A549 (cell line): ENCODE data around the gene TIAM2. TPM values are rescaled to one million over a fixed set of nuclear protein-coding genes. Genes with fewer than 3 reads are reported as not detected.

ENCODE experiments used
- ATAC-seq, 2 experiments: fragments of 200-7000 bp in 1 of 2; fragments of >200 bp in 1 of 2; cut with Nextera tagmentation in 1 of 2; cut with Tn5 transposase in 1 of 2; 3 replicates each; pipeline versions ENCODE4 v1.8.0 to v1.9.1; 2018 to 2020; ENCODE audit warnings: mild to moderate bottlenecking in 1 of 2, moderate library complexity in 1 of 2
- CTCF ChIA-PET: fragments of 300-600 bp; sonication (Branson Sonifier 250); formaldehyde crosslinking; extraction: SDS; loops from one replicate; lab custom pipeline; 2021; ENCODE audit warnings: antibody characterized with exemption, inconsistent platforms; lab: Yijun Ruan, JAX
- POLR2A ChIA-PET: fragments of 350-600 bp; formaldehyde crosslinking; extraction: SDS; loops from one replicate; lab custom pipeline; 2021; ENCODE audit warnings: antibody characterized with exemption, inconsistent platforms; lab: Yijun Ruan, JAX
- DNase-seq, 2 experiments: peaks; one replicate each; pipeline versions ENCODE4 v3.0.0 to v3.0.0-alpha.2; 2011 to 2016; ENCODE audit warnings: low read depth in 1 of 2, low spot score in 1 of 2
- FAIRE-seq: peaks from 2 replicates; lab custom pipeline; 2011; peaks lifted over from hg19 to GRCh38; lab: Jason Lieb, UNC
- H3K27ac ChIP-seq, 2 experiments: fragments of >200 bp; sonication (Bioruptor Twin); formaldehyde crosslinking; 3 replicates each; pipeline ENCODE4 v1.5.1; 2016 to 2017
- H3K4me1 ChIP-seq: fragments of >200 bp; sonication (Bioruptor Twin); formaldehyde crosslinking; 3 replicates; pipeline ENCODE4 v1.6.1; 2016
- H3K4me2 ChIP-seq: fragments of >200 bp; sonication (Bioruptor Twin); formaldehyde crosslinking; 3 replicates; pipeline ENCODE4 v1.6.1; 2016
- H3K4me3 ChIP-seq: fragments of >200 bp; sonication (Bioruptor Twin); formaldehyde crosslinking; 3 replicates; pipeline ENCODE4 v1.5.1; 2016
- H3K9me3 ChIP-seq: fragments of >200 bp; sonication (Bioruptor Twin); formaldehyde crosslinking; 3 replicates; pipeline ENCODE4 v1.6.1; 2016
- E2F6 ChIP-seq: IDR thresholded peaks from 2 replicates; pipeline ENCODE4 v1.6.1; 2012; ENCODE audit warnings: low read depth, borderline replicate concordance
- EHF ChIP-seq: fragments of 250-450 bp; sonication (Bioruptor Pico); IDR thresholded peaks from 2 replicates; pipeline ENCODE4 v1.5.0; 2020; ENCODE audit warnings: mild to moderate bottlenecking
- EP300 ChIP-seq, 2 experiments: fragments of >200 bp; sonication (Bioruptor Twin); formaldehyde crosslinking; IDR thresholded peaks; 2 replicates in 1 of 2; 3 replicates in 1 of 2; pipeline ENCODE4 v1.6.1; 2016 to 2017
- FOSL2 ChIP-seq, 2 experiments: fragments of 450-650 bp in 1 of 2; fragments of >200 bp in 1 of 2; sonication (Bioruptor Twin) in 1 of 2; formaldehyde crosslinking; IDR thresholded peaks; 2 replicates each; pipeline versions ENCODE4 v1.5.0 to v1.6.1; 2016 to 2020; ENCODE audit warnings: mild to moderate bottlenecking in 1 of 2, moderate library complexity in 1 of 2
- GATA3 ChIP-seq: IDR thresholded peaks from 2 replicates; pipeline ENCODE4 v1.6.1; 2012; ENCODE audit warnings: borderline replicate concordance
- HEYL ChIP-seq: fragments of 250-450 bp; sonication (Bioruptor Pico); IDR thresholded peaks from 2 replicates; pipeline ENCODE4 v1.8.0; 2021; ENCODE audit warnings: mild to moderate bottlenecking, moderate library complexity
- JUN ChIP-seq, 2 experiments: fragments of >200 bp; sonication (Bioruptor Twin); formaldehyde crosslinking; IDR thresholded peaks; 2 replicates in 1 of 2; 3 replicates in 1 of 2; pipeline ENCODE4 v1.6.1; 2016 to 2017
- JUNB ChIP-seq: fragments of >200 bp; sonication (Bioruptor Twin); formaldehyde crosslinking; IDR thresholded peaks from 2 replicates; pipeline ENCODE4 v1.6.1; 2016
- KDM1A ChIP-seq: fragments of 200-600 bp; sonication (generic); IDR thresholded peaks from 2 replicates; pipeline ENCODE4 v1.6.1; 2016; ENCODE audit warnings: low read depth, mild to moderate bottlenecking
- MYC ChIP-seq: IDR thresholded peaks from 2 replicates; pipeline ENCODE4 v1.6.1; 2012; ENCODE audit warnings: mild to moderate bottlenecking, inconsistent platforms, low read length, improper control_type of control experiment, borderline replicate concordance
- NPAS2 ChIP-seq: fragments of 250-450 bp; sonication (Bioruptor Pico); IDR thresholded peaks from 2 replicates; pipeline ENCODE4 v1.8.0; 2022; ENCODE audit warnings: mild to moderate bottlenecking, moderate library complexity, borderline replicate concordance
- POLR2A ChIP-seq: IDR thresholded peaks from 2 replicates; pipeline ENCODE4 v1.6.1; 2012; ENCODE audit warnings: mild to moderate bottlenecking, low read length
- RFX5 ChIP-seq: fragments of 450-650 bp; IDR thresholded peaks from 2 replicates; pipeline ENCODE4 v1.7.1; 2014; ENCODE audit warnings: antibody characterized with exemption, mild to moderate bottlenecking, moderate library complexity
- SMC3 ChIP-seq: fragments of >200 bp; sonication (Bioruptor Twin); formaldehyde crosslinking; IDR thresholded peaks from 3 replicates; pipeline ENCODE4 v1.6.1; 2018; ENCODE audit warnings: inconsistent platforms
- TP53 ChIP-seq: fragments of 250-450 bp; sonication (Bioruptor Pico); IDR thresholded peaks from 2 replicates; pipeline ENCODE4 v1.5.0; 2021; ENCODE audit warnings: mild to moderate bottlenecking, moderate library complexity
- USF2 ChIP-seq: fragments of 450-650 bp; IDR thresholded peaks from 2 replicates; pipeline ENCODE4 v1.6.1; 2014; ENCODE audit warnings: antibody characterized with exemption
- ZC3H11A ChIP-seq: fragments of 450-650 bp; IDR thresholded peaks from 2 replicates; pipeline ENCODE4 v1.6.1; 2014; ENCODE audit warnings: antibody characterized with exemption, mild to moderate bottlenecking
- ZNF302 ChIP-seq: fragments of 250-450 bp; sonication (Bioruptor Pico); IDR thresholded peaks from 2 replicates; pipeline ENCODE4 v1.9.0; 2021; ENCODE audit warnings: inconsistent platforms, mild to moderate bottlenecking, moderate library complexity
- WGBS: methylation state at CpG from one replicate; pipeline ENCODE4 v1.1.6; 2017; ENCODE audit errors: missing lambda C conversion rate; 5-methylcytosine and 5-hydroxymethylcytosine counted together
- polyA plus RNA-seq, 4 experiments: library from polyadenylated mRNA; depleted of rRNA in 3 of 4; stranded (reverse); fragments of >200 nt; fragmentation: RNase III in 1 of 4; extraction: RNeasy Plus Mini Kit Qiagen cat#74134 plus additional on column Dnase treatment in 1 of 4; gene quantifications; 2 replicates in 3 of 4; 3 replicates in 1 of 4; pipeline ENCODE4 v1.2.3, GENCODE V29; 2011 to 2017
- TF ChIP-seq, protein P1 (sequence below): fragments of 250-450 bp; sonication (Bioruptor Pico); IDR thresholded peaks from 2 replicates; pipeline ENCODE4 v1.5.0; 2021; ENCODE audit warnings: mild to moderate bottlenecking, moderate library complexity, borderline replicate concordance
- TF ChIP-seq, protein P2 (sequence below): IDR thresholded peaks from 2 replicates; pipeline ENCODE4 v1.6.1; 2012
- TF ChIP-seq, protein P3 (sequence below): fragments of >200 bp; sonication (Bioruptor Twin); formaldehyde crosslinking; IDR thresholded peaks from 2 replicates; pipeline ENCODE4 v1.6.1; 2016

The TIAM2 gene
- polyA plus RNA-seq, 2 of the 4 experiments (the other 2 are of a cell fraction): 2.5 to 3.1 TPM

DNA sequence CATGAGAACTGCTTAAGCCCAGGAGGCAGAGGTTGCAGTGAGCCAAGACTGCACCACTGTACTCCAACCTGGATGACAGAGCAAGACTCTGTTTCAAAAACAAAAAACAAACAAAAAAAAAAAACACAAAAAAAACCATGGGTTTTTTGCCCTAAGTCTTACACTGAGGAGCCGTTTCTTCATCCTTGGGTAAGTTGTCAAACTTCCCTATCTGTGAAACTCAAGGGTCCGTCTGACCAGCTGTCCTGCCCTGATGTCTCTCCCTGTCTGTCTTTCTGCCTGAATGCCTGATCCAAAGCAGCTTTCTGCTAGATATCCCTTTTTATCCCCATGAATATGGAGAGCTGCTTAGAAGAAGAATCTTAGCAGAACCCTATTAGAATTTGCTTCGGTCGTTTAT is 227.4 kb downstream of the TIAM2 start:
- no peak overlapping the region for H3K4me3 ChIP-seq
- H3K4me1 ChIP-seq: peaks cover 16% of the 10 kb centered on the region
- DNase-seq (no peak), FAIRE-seq (no peak), ATAC-seq (no peak)
- TF ChIP-seq HEYL (no peak), MYC (no peak), KDM1A (no peak), SMC3 (no peak), E2F6 (no peak), TP53 (CRISPR knock-in tag) (no peak), POLR2A (no peak), USF2 (no peak), EHF (CRISPR knock-in tag) (no peak), RFX5 (no peak), ZNF302 (no peak), JUN (IDR thresholded peaks at IDR 0.05) (no peak), ZC3H11A (no peak)
- TF ChIP-seq, protein P1, sequence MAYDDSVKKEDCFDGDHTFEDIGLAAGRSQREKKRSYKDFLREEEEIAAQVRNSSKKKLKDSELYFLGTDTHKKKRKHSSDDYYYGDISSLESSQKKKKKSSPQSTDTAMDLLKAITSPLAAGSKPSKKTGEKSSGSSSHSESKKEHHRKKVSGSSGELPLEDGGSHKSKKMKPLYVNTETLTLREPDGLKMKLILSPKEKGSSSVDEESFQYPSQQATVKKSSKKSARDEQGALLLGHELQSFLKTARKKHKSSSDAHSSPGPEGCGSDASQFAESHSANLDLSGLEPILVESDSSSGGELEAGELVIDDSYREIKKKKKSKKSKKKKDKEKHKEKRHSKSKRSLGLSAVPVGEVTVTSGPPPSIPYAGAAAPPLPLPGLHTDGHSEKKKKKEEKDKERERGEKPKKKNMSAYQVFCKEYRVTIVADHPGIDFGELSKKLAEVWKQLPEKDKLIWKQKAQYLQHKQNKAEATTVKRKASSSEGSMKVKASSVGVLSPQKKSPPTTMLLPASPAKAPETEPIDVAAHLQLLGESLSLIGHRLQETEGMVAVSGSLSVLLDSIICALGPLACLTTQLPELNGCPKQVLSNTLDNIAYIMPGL: no peak
- TF ChIP-seq, protein P2, sequence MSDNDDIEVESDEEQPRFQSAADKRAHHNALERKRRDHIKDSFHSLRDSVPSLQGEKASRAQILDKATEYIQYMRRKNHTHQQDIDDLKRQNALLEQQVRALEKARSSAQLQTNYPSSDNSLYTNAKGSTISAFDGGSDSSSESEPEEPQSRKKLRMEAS: no peak
- 86% methylated on average over 4 of the region's 4 CpGs for WGBS
- H3K9me3 ChIP-seq: no peaks in the 10 kb centered on the region
- POLR2A ChIA-PET: no interaction called here
- H3K27ac ChIP-seq: no peak overlapping the region
- CTCF ChIA-PET: no interaction called here
- H3K4me2 ChIP-seq: no peak overlapping the region

DNA sequence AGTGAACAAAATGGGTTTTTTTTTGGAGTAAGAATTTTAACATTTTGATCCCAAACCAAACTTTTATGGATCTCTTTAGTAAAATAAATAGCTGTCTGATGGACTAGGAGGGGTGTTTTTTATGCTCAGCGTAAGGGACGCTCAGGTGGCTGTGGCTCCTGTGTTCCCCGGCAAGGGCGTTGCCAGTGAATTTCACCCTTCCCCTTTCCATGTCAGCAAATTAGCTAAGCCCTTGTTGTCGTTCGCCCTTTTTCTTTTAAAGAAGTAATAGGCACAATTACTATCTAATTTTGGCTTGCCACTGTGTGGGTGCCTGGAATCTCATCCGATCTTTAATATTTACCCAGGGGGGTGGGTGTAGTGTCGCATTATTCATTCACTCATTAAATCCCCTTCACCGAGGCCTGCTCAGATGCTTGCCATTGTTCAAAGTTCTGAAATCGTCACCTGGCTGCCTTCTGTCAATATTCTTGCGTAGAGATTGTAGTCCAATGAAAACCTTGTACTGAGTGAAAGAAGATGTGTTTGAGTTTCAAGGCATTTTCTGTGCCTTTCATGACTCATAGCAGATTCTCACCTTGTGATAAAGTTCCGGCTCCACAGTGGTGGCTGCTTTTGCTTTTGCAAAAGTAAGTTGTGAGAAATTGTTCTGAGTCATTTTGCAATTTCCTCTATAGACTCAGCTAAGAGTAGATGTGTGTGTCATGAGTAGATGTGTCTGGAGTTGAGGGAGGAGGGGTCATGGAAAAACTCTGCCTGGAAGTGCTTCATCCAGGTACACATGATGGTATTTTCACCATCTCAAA is 228.7 kb downstream of the TIAM2 start:
- Histone ChIP-seq H3K4me2 (peak overlapping the region; percentile 66), H3K4me1 (peaks cover 16% of the 10 kb centered on the region), H3K27ac (peak overlapping the region; percentile 58 to 80; a peak in 5 of 6 replicates), H3K9me3 (no peaks in the 10 kb centered on the region), H3K4me3 (no peak overlapping the region)
- WGBS: 46% methylated on average over 12 of the region's 12 CpGs
- peak; percentile 85 for ATAC-seq
- FAIRE-seq: no peak
- CTCF ChIA-PET: no interaction called here
- POLR2A ChIA-PET: interaction anchor here (0.7 kb wide), 1 partner anchor 35 kb away, joined by 4 read pairs; no protein-coding TSS in a partner anchor
- TF ChIP-seq SMC3: no peak
- 0 out of 2 replicates have a peak, but pooled peaks have one; percentile 17 for TF ChIP-seq GATA3
- 0 out of 5 replicates have a peak, but pooled peaks of 1 of the 2 experiments have one; percentile 22 for TF ChIP-seq JUN (IDR thresholded peaks at IDR 0.05)
- no peak for TF ChIP-seq FOSL2 (IDR thresholded peaks at IDR 0.05)
- TF ChIP-seq FOSL2 (CRISPR knock-in tag; IDR thresholded peaks at IDR 0.05): peak; percentile 67
- TF ChIP-seq, protein P3, sequence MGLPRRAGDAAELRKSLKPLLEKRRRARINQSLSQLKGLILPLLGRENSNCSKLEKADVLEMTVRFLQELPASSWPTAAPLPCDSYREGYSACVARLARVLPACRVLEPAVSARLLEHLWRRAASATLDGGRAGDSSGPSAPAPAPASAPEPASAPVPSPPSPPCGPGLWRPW: no peak
- peak; percentile 42; the same call in 1 of the 2 replicates for TF ChIP-seq JUNB
- TF ChIP-seq NPAS2 (CRISPR knock-in tag): no peak
- TF ChIP-seq EP300 (IDR thresholded peaks at IDR 0.05): no peak
- peak in 1 of 2 experiments; percentile 60 for DNase-seq
